Central memory CD4-positive, alpha-beta T cell (primary cell): ENCODE results near the gene PRSS1.
A peak's percentile ranks its signal among the peaks of the same experiment; 100 is the strongest.
"Not testable (repeated sequence)": the region's sequence is repeated elsewhere in the genome, so short reads cannot be mapped to it uniquely, and the experiment has no call there.

ENCODE experiments used
- DNase-seq: peaks from one replicate; pipeline ENCODE4 v3.0.0; 2022
- total RNA-seq, 3 experiments: gene quantifications; one replicate each; lab custom pipeline; 2026; lab: John Stamatoyannopoulos, UW

PRSS1 gene
- total RNA-seq, result 0 to 0.05 (median 0) reads per million in 3 experiments

GRCh38 chr7:142749218-142749993 is at the start of gene PRSS1:
Gene PRSS1 (plus strand): TSS chr7:142749472. CDS start chr7:142749485, 13 bp downstream.
- no peak for DNase-seq

DNA sequence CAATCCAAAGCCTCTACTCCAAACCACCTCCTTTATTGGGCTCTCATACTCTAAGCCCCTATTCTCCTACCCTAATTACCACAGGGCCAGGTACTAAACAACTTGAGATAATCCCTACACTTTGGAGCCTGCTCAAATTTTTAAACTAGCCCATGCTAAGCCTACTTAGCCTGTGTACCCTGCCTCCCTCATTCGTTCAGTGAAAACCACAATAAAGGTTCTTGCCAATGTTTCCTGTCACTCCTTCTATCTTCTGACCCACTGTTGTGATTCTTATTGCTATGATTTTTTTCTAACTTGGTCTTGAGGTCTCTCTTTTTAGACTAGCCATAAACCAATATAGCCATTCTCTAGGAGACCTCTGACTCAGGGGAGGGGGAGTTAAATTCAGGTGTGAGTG is 48.3 kb upstream of the PRSS1 start:
- DNase-seq, result not testable (repeated sequence)

GRCh38 chr7:142703655-142704305 is 45.5 kb upstream of the PRSS1 start:
- no peak for DNase-seq

DNA sequence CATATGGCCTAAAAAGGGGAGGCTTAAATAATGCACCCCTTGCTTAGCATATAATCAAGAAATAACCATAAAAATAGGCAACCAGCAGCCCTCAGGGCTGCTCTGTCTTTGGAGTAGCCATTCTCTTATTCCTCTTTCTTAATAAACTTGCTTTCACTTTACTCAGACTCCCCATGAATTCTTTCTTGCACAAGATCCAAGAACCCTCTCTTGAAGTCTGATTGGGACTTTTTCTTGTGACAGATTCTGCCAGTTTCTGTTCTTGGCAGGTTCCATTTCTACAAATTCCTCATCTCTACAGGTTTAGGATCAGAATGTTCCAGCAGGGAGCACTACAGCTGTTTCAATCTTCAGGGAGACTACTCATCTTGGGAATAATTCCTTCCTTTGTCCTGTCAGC is 40.5 kb upstream of the PRSS1 start:
- not testable (repeated sequence) for DNase-seq

DNA sequence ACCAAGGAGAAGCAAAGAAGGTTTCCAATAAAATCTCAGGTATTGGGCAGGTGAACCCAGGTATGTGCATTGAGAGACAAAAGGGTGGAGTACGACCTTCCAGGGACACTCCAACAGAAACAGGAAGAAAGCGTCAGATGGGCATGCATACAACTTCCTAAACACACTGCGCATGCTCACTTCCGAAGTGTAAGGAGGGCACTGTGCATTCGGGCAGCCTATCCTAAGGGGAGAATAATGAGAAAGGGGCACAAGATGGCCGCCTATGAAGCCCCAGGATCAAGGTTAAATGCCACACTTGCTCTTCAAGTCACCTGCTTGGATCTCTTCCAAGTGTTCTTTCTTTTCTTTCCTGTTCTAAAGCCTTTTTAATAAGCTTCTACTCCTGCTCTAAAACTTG is 39.4 kb upstream of the PRSS1 start:
- DNase-seq, result no peak

DNA sequence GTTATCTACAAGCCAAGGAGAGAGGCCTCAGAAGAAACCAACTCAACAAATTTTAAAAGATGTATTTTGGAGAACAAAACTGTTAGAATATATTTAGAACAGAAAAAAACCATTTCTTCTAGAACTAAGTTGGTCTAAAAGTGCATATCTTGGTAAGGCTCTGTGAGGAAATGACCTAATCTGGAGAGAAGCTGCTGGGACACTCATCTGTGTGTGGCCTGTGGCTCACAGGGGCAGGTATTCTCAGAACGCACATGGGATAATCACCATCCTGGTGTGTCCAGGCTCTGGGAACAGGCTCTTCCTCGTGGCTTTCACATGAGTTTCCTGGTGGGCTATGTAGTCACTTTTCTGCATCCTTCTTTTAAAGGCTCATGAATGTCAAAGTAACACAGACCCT is 38.1 kb upstream of the PRSS1 start:
- no peak for DNase-seq

GRCh38 chr7:142711746-142712616 is 37.3 kb upstream of the PRSS1 start:
- DNase-seq, result no peak

DNA sequence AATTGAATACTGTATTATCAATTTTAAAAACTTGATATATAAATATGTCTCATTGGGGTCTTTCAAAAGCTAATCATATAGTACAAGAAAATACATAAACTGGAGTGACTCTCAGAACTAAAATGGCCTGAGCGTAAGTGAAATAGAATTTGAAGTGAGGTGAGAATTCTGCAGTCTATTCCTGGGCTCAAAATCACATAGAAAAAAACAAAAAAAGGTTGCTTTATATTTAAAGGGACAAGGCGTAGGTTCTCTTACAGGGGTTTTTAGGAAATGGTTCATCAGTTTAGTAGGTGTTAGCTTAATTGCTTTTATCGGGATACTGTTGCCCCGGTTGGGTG is 36.7 kb upstream of the PRSS1 start:
- DNase-seq, result no peak

DNA sequence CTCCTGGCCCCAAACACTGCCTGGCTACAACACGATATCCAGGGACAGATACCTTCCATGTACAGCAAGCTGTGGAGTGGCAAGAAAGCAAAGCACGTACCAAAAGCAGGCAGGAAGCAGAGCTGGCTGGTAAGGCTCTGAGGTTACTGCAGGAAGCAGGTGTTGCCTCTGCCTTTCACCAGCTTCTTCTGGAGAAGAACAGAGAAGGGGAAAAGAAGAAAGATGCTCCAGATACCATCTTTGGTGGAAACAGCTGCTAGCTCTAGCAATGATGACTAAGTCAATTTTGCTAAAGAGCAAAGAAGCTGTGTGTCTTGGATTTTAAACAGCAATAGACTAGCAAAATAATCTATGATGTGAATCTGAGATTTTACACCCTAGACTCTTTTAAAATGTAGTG is 34.9 kb upstream of the PRSS1 start:
- peak; percentile 68 for DNase-seq

DNA sequence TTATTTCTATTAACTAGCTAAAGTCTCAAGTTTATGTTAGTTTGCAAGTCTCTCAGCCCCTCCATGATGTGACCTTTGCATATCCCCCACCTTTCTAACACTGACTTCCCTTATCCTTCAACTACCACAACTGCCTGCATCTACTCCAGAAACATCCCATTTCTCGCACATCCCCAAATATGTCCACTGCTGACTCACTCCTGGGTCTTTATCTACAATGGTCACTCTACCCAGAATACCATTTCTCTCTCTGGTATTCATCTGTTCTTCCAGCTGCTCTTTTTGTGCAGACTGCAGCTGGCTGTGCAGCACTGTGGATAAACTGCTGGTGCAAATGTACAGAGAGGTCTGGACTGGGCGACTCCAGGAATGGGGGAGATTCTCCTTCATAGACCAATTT is 32.7 kb upstream of the PRSS1 start:
- no peak for DNase-seq

DNA sequence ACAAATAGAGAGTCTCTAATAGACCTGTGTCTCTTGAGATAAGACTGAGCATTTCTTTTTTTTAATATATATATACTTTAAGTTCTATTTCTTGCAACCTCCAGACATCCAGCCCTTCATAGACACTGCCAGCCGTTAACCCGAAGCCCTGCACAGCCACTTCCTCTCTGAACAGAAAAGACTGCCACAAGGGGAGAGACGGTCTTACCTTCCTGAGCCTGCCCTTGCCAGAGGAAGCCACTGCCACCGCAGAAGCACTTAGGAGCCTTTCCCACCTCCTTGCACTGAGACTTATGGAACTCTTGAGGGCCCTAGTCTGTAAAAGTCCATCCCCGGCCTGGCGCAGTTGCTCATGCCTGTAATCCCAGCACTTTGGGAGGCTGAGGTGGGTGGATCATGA is 31.8 kb upstream of the PRSS1 start:
- DNase-seq, result peak; percentile 31

DNA sequence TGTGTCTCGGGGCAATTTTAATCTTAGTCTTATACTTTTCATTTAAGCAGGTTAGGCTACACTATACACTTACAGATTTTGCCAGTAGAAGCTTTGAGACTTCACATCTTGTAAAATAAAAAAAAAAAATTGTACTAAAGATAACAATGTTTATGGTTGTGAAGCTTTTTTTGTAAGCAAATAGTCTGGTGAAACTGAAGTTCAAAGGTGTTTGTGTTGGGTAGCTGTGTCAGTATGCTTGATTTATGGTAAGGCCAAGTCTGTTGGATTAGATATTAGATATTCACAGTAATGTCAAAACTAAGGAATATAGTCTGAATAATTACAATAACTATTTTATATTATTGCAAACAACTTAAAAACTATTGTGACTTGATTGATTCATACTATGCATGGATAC is 31.0 kb upstream of the PRSS1 start:
- DNase-seq, result no peak

DNA sequence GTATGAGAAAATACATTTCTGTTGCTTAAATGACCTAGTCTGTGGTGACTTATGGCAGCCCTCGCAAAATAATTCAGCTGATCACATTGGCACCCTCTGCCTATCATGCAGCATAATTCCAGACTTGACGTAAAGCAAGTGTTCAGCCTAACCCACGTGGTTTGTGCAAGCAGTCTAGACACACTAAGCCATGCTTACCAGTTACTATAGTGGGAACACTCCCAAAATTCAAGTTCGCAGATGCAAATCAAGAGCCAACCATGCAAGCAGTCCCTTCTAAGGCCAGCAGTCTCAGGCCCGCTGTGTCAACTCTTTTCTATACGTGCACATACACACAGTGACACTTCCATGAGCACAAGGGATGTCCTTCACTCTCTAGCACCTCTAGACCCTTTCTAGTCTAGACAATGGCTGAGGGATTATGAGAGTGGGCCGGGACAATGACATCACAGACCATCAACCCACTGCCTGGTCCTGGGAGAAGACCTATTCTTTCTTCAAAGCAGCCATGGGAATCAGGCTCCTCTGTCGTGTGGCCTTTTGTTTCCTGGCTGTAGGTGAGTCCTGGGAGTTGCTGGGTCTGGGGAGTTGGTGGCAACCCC is 29.0 kb upstream of the PRSS1 start:
- DNase-seq, result peak; percentile 27

DNA sequence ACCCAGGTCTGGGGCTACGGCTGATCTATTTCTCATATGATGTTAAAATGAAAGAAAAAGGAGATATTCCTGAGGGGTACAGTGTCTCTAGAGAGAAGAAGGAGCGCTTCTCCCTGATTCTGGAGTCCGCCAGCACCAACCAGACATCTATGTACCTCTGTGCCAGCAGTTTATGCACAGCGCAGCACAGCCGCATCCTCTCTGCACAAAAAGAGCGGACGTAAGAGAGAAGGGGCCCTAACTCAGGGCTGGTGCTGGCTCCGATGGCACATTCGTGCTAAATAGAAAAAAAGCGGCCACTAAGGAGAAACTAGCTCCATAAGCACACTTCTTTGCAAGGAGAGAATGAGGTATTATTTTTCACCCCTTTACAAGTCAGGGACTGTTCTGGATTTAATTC is 28.3 kb upstream of the PRSS1 start:
- DNase-seq, result no peak

- no peak for DNase-seq
Observed at GRCh38 chr7:142722248-142722794, 27.0 kb upstream of the PRSS1 start.

- DNase-seq, result no peak
Observed at GRCh38 chr7:142733271-142733670, 16.0 kb upstream of the PRSS1 start.

- DNase-seq, result no peak
Observed at GRCh38 chr7:142739923-142740492, 9.3 kb upstream of the PRSS1 start.

DNA sequence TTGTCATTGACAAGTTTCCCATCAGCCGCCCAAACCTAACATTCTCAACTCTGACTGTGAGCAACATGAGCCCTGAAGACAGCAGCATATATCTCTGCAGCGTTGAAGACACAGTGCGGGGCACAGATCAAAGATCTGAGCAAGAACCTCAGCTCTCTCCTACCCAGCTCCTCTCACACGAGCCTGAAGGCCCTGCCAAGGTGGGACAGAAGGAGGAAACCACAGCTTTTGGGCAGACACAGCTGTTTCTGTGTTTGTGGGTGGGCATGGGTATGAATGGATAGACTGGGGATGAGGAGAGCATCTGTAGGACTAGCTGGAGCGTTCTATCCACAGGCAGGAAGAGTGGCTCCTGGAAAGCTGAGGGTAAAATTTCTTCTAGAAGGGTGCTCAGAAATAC is 8.5 kb upstream of the PRSS1 start:
- no peak for DNase-seq

DNA sequence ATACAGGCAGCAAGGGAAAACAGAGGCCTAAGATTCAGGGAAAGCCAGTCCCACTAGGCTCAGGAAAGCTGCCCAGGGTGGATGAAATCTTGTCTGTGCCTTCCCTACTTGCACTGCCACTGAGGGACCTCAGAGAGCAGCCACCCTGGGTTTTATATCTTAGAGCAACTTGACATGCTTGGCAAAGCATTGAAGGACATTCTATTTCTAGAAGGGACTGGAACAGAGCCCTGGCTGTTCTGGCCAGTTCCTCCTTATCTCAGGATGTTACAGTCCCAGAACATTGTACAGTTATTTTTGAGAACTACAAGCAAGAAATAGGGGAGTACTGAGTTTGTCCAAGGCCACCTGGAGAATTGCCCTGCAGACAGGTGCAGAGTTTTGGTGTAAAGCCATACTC is 7.3 kb upstream of the PRSS1 start:
- not testable (repeated sequence) for DNase-seq

DNA sequence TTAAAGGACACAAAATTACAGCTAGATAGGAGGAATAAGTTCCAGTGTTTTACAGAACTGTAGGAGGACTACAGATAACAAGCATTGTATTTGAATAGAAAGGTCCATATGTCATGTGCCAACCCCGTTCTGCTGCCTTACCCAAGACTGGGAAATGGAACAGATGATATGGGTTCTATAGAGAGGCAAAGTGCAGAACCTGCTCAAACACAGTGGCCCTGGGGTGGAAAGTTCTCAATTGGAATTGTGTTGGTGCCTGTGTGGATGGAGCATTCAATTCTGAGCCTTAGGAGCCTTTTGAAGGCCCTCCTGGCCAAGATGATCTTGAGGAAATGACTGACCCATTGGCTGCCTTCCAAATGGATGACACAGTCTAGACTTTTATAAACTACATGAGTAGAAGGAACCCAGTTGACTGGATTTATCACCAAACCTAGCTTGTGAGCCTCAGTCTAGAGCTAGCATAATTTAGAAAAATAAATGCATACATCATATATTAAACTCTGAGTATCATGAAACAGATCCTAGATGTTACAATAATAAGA is 4.1 kb upstream of the PRSS1 start:
- no peak for DNase-seq

GRCh38 chr7:142745745-142746144 is 3.5 kb upstream of the PRSS1 start:
- no peak for DNase-seq

GRCh38 chr7:142746264-142746663 is 3.0 kb upstream of the PRSS1 start:
- DNase-seq, result no peak
